ENCODE data around the gene SLC45A3. TPM values are rescaled to one million over a fixed set of nuclear protein-coding genes. Genes with fewer than 3 reads are reported as not detected.
"Not testable (repeated sequence)": the region's sequence is repeated elsewhere in the genome, so short reads cannot be mapped to it uniquely, and the experiment has no call there.

The SLC45A3 gene
- total RNA-seq, 1 experiment from 2014 or later: 3.2 TPM

GRCh38 chr1:205664399-205665017 is 15.8 kb downstream of the SLC45A3 start:
- Histone ChIP-seq H3K36me3 (no peaks in the 10 kb centered on the region), H3K27me3 (no peaks in the 10 kb centered on the region)
- peak; percentile 18 for DNase-seq

GRCh38 chr1:205663286-205663936 is 16.9 kb downstream of the SLC45A3 start:
- H3K27me3 ChIP-seq: no peaks in the 10 kb centered on the region
- no peaks in the 10 kb centered on the region for H3K9me3 ChIP-seq
- DNase-seq: no peak
- no peak overlapping the region for H3K4me3 ChIP-seq
- H3K36me3 ChIP-seq: no peaks in the 10 kb centered on the region

More at GRCh38 chr1:205664399-205665017, 15.8 kb downstream of the SLC45A3 start:
- Histone ChIP-seq H3K4me3 (no peak overlapping the region), H3K9me3 (no peaks in the 10 kb centered on the region)

- Histone ChIP-seq H3K9me3 (no peaks in the 10 kb centered on the region), H3K27me3 (no peaks in the 10 kb centered on the region), H3K4me3 (no peak overlapping the region), H3K36me3 (no peaks in the 10 kb centered on the region)
- no peak for DNase-seq
These were observed 17.5 kb downstream of the SLC45A3 start for GRCh38 chr1:205662791-205663190.

GRCh38 chr1:205662135-205662738 is 18.1 kb downstream of the SLC45A3 start:
- H3K36me3 ChIP-seq: no peaks in the 10 kb centered on the region
- no peak overlapping the region for H3K4me3 ChIP-seq
- no peaks in the 10 kb centered on the region for H3K27me3 ChIP-seq
- no peaks in the 10 kb centered on the region for H3K9me3 ChIP-seq
- DNase-seq: no peak

GRCh38 chr1:205661429-205662134 is 18.7 kb downstream of the SLC45A3 start:
- DNase-seq: no peak
- H3K36me3 ChIP-seq: no peaks in the 10 kb centered on the region
- no peaks in the 10 kb centered on the region for H3K9me3 ChIP-seq
- no peaks in the 10 kb centered on the region for H3K27me3 ChIP-seq
- no peak overlapping the region for H3K4me3 ChIP-seq

GRCh38 chr1:205660361-205660760 is 19.9 kb downstream of the SLC45A3 start:
- H3K4me3 ChIP-seq: no peak overlapping the region
- DNase-seq: no peak

GRCh38 chr1:205658943-205659581 is 21.2 kb downstream of the SLC45A3 start:
- H3K4me3 ChIP-seq: no peak overlapping the region
- no peaks in the 10 kb centered on the region for H3K36me3 ChIP-seq
- H3K27me3 ChIP-seq: no peaks in the 10 kb centered on the region
- DNase-seq: peak; percentile 71
- H3K9me3 ChIP-seq: no peaks in the 10 kb centered on the region

More at GRCh38 chr1:205660361-205660760, 19.9 kb downstream of the SLC45A3 start:
- Histone ChIP-seq H3K36me3 (no peaks in the 10 kb centered on the region), H3K9me3 (no peaks in the 10 kb centered on the region), H3K27me3 (no peaks in the 10 kb centered on the region)

GRCh38 chr1:205656236-205656635 is 24.1 kb downstream of the SLC45A3 start:
- peak; percentile 70 for DNase-seq

GRCh38 chr1:205652984-205653383 is 27.3 kb downstream of the SLC45A3 start:
- H3K36me3 ChIP-seq: no peaks in the 10 kb centered on the region
- H3K4me3 ChIP-seq: no peak overlapping the region
- no peaks in the 10 kb centered on the region for H3K27me3 ChIP-seq
- no peaks in the 10 kb centered on the region for H3K9me3 ChIP-seq
- peak; percentile 39 for DNase-seq

More at GRCh38 chr1:205656236-205656635, 24.1 kb downstream of the SLC45A3 start:
- H3K4me3 ChIP-seq: no peak overlapping the region
- no peaks in the 10 kb centered on the region for H3K36me3 ChIP-seq
- H3K27me3 ChIP-seq: no peaks in the 10 kb centered on the region
- H3K9me3 ChIP-seq: no peaks in the 10 kb centered on the region

- Histone ChIP-seq H3K9me3 (no peaks in the 10 kb centered on the region), H3K36me3 (no peaks in the 10 kb centered on the region), H3K4me3 (no peak overlapping the region), H3K27me3 (no peaks in the 10 kb centered on the region)
- DNase-seq: no peak
These were observed 30.1 kb downstream of the SLC45A3 start for GRCh38 chr1:205650241-205650640.

- Histone ChIP-seq H3K27me3 (no peaks in the 10 kb centered on the region), H3K4me3 (no peak overlapping the region), H3K9me3 (no peaks in the 10 kb centered on the region), H3K36me3 (no peaks in the 10 kb centered on the region)
- DNase-seq: no peak
These were observed 34.8 kb downstream of the SLC45A3 start for GRCh38 chr1:205645519-205645918.

GRCh38 chr1:205642679-205643307 is 37.5 kb downstream of the SLC45A3 start:
- H3K27me3 ChIP-seq: no peaks in the 10 kb centered on the region
- H3K36me3 ChIP-seq: no peaks in the 10 kb centered on the region
- no peaks in the 10 kb centered on the region for H3K9me3 ChIP-seq
- DNase-seq: no peak
- H3K4me3 ChIP-seq: no peak overlapping the region

GRCh38 chr1:205639567-205639966 is 40.7 kb downstream of the SLC45A3 start:
- no peak for DNase-seq
- no peaks in the 10 kb centered on the region for H3K27me3 ChIP-seq
- H3K36me3 ChIP-seq: no peaks in the 10 kb centered on the region
- no peaks in the 10 kb centered on the region for H3K9me3 ChIP-seq
- H3K4me3 ChIP-seq: no peak overlapping the region

- no peak overlapping the region for H3K4me3 ChIP-seq
- DNase-seq: no peak
- no peaks in the 10 kb centered on the region for H3K36me3 ChIP-seq
- no peaks in the 10 kb centered on the region for H3K27me3 ChIP-seq
- no peaks in the 10 kb centered on the region for H3K9me3 ChIP-seq
These were observed 42.3 kb downstream of the SLC45A3 start for GRCh38 chr1:205637854-205638468.

GRCh38 chr1:205636732-205637131 is 43.6 kb downstream of the SLC45A3 start:
- H3K9me3 ChIP-seq: no peaks in the 10 kb centered on the region
- no peak for DNase-seq
- no peak overlapping the region for H3K4me3 ChIP-seq
- no peaks in the 10 kb centered on the region for H3K36me3 ChIP-seq
- no peaks in the 10 kb centered on the region for H3K27me3 ChIP-seq

GRCh38 chr1:205636138-205636530 is 44.2 kb downstream of the SLC45A3 start:
- H3K27me3 ChIP-seq, H3K36me3 ChIP-seq, DNase-seq, H3K4me3 ChIP-seq, H3K9me3 ChIP-seq: not testable (repeated sequence)
